GM12878 (cell line): ENCODE measurements around the gene JPH4.

Experiments used
- ELK1 ChIP-seq: IDR thresholded peaks from 2 replicates; pipeline ENCODE4 v1.6.1; 2012; ENCODE audit warnings: low read depth, low read length, improper control_type of control experiment
- EZH2 ChIP-seq: IDR thresholded peaks from 2 replicates; pipeline ENCODE4 v1.6.1; 2012; ENCODE audit warnings: low read depth, mild to moderate bottlenecking, control low read depth, inconsistent platforms, low read length, borderline replicate concordance; ENCODE audit not compliant: control insufficient read depth
- FOXM1 ChIP-seq: IDR thresholded peaks from 2 replicates; pipeline ENCODE4 v1.6.1; 2012; ENCODE audit warnings: low read depth, mild to moderate bottlenecking, inconsistent platforms, low read length, moderate library complexity
- TAF1 ChIP-seq: IDR thresholded peaks from 2 replicates; pipeline ENCODE4 v1.6.1; 2011; ENCODE audit warnings: mild to moderate bottlenecking, low read depth, low read length, borderline replicate concordance
- TF ChIP-seq, protein P1 (sequence below), 3 experiments: IDR thresholded peaks in 2 of 3; conservative IDR thresholded peaks in 1 of 3; 2 replicates each; pipeline ENCODE4 v1.5.1; 2011; ENCODE audit warnings: low read depth in 3 of 3, low read length in 3 of 3, mild to moderate bottlenecking in 3 of 3, control low read depth in 2 of 3, moderate library complexity in 2 of 3, inconsistent platforms in 1 of 3, mixed read lengths in 1 of 3; ENCODE audit not compliant: control insufficient read depth in 2 of 3, insufficient read depth in 1 of 3; ENCODE audit errors: extremely low read depth in 1 of 3

DNA sequence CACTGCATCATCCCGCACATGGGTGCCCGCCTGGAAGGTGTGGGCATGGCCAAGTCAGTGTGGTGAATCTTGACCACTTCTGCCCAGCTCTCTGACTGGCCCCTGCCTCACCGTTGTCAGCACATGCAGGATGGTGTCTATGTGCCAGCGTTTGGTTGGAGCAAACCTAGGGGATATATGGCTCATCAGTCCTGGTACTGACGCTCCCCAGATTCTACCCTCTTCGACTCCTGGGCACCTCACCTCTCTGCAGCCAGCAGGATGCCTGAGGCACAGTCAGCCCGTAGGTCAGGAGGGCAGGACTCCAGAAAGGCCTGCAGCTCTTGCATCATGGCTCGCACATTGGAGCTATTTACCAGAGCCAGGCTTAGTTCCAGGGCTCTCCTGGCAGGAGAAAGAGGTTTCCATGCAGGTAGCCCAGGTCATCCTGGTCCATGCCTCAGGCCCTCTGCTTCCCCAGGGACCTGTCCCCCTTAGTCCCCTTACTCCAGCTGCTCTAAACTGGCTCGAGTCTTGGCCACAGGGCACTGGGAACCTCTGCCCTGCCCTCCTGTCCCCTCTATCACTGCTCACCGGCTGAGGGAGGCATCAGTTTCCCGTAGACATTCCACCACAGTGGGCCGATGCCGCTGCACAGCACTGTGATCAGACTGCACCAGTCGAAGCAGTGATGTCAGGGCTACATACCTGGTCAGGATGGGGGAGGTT lies 15.0 kb downstream of the JPH4 start:
- TF ChIP-seq ELK1 (no peak), TAF1 (no peak), EZH2 (no peak), FOXM1 (no peak)
- TF ChIP-seq, protein P1, sequence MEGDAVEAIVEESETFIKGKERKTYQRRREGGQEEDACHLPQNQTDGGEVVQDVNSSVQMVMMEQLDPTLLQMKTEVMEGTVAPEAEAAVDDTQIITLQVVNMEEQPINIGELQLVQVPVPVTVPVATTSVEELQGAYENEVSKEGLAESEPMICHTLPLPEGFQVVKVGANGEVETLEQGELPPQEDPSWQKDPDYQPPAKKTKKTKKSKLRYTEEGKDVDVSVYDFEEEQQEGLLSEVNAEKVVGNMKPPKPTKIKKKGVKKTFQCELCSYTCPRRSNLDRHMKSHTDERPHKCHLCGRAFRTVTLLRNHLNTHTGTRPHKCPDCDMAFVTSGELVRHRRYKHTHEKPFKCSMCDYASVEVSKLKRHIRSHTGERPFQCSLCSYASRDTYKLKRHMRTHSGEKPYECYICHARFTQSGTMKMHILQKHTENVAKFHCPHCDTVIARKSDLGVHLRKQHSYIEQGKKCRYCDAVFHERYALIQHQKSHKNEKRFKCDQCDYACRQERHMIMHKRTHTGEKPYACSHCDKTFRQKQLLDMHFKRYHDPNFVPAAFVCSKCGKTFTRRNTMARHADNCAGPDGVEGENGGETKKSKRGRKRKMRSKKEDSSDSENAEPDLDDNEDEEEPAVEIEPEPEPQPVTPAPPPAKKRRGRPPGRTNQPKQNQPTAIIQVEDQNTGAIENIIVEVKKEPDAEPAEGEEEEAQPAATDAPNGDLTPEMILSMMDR (IDR thresholded peaks at IDR 0.05 in 2 of 3, conservative IDR thresholded peaks at IDR 0.05 in 1 of 3; ENCODE audit: control insufficient read depth in 2 of 3, extremely low read depth in 1 of 3, insufficient read depth in 1 of 3, low read depth in 3 of 3, low read length in 3 of 3): no peak
